Pancreas (tissue), 10 donors: ENCODE results near the gene SDHAF1. TPM values are rescaled to one million over a fixed set of nuclear protein-coding genes. Genes with fewer than 3 reads are reported as not detected.
A peak's percentile ranks its signal among the peaks of the same experiment; 100 is the strongest.

Experiments used
- ATAC-seq, 4 donors: fragments of 200-7000 bp; cut with Tn5 transposase; one replicate each; pipeline versions ENCODE4 v1.8.0 to v1.9.1; 2020; ENCODE audit warnings: mild to moderate bottlenecking in 4 of 4, moderate library complexity in 4 of 4
- DNase-seq, 6 donors: peaks; one replicate each; pipeline ENCODE4 v3.0.0-alpha.2; 2020
- FAIRE-seq: peaks from 2 replicates; lab custom pipeline; 2012; peaks lifted over from hg19 to GRCh38; lab: Jason Lieb, UNC
- H3K27ac ChIP-seq, 4 donors: fragments of 200-600 bp; sonication (generic); 1 replicate in 3 of 4; 2 replicates in 1 of 4; pipeline versions ENCODE4 v1.5.0 to v1.8.0; 2020
- H3K27me3 ChIP-seq, 4 donors: fragments of 200-600 bp; one replicate each; pipeline ENCODE4 v1.8.0; 2021
- H3K36me3 ChIP-seq, 3 donors: fragments of 200-600 bp; sonication (generic) in 1 of 3; one replicate each; pipeline versions ENCODE4 v1.5.0 to v1.8.0; 2020 to 2021
- H3K4me1 ChIP-seq, 3 donors: fragments of 200-600 bp; one replicate each; pipeline ENCODE4 v1.8.0; 2021
- H3K4me3 ChIP-seq, 4 donors: fragments of 200-600 bp; sonication (generic) in 2 of 4; one replicate each; pipeline versions ENCODE4 v1.5.0 to v1.8.0; 2020 to 2021
- H3K9me3 ChIP-seq, 4 donors: fragments of 200-600 bp; one replicate each; pipeline ENCODE4 v1.8.0; 2021
- WGBS, 2 donors: extraction: QIAGEN DNeasy Blood & Tissue Kit; methylation state at CpG; one replicate each; pipeline ENCODE4 v1.1.7; 2013; 5-methylcytosine and 5-hydroxymethylcytosine counted together
- intact Hi-C, 3 donors: fragments of 100-400 bp; cut with DNase I; formaldehyde crosslinking; loops; one replicate each; pipeline versions ENCODE4 v1.11.1 to v1.14.2; 2022
- polyA plus RNA-seq, 2 donors: library from polyadenylated mRNA; stranded (reverse); fragments of 200-250 nt; gene quantifications; one replicate each; pipeline ENCODE4 v1.2.3, GENCODE V29; 2013
- total RNA-seq, 6 donors: library from RNA; stranded (reverse); fragmentation: NEBNext Ultra II Directional in 4 of 6; extraction: Animal tissue kit (Norgen Biotek cat#: 25700) in 4 of 6; gene quantifications; one replicate each; pipeline versions ENCODE4 v1.2.1 to v1.2.4, GENCODE V29; 2021 to 2023
- TF ChIP-seq, protein P1 (sequence below), 4 donors: fragments of 200-600 bp; sonication (generic) in 3 of 4; IDR thresholded peaks; one replicate each; pipeline versions ENCODE4 v1.5.0 to v1.8.0; 2021; ENCODE audit warnings: antibody characterized with exemption in 4 of 4
- donor health status: healthy with polysubstance abuse.
- donor health status: DM: no; HTN: no; CAD: no; lungs with moderate emphysema.
- donor health status: DM: no; HTN: no; CAD: no.
- donor health status: control.
- donor health status: control.
- donor health status: Bipolar disorder and iron deficiency.
- donor health status: DM: yes; HTN: yes; CAD: no.
- donor health status: DM: no; HTN: no; CAD: no.
- donor health status: DM: no; HTN: no; CAD: no.
- donor health status: DM: yes; HTN: yes; CAD: no.

SDHAF1 gene
- total and polyA plus RNA-seq, 8 donors: 8.7 to 21.0 (median 11.7) TPM

DNA sequence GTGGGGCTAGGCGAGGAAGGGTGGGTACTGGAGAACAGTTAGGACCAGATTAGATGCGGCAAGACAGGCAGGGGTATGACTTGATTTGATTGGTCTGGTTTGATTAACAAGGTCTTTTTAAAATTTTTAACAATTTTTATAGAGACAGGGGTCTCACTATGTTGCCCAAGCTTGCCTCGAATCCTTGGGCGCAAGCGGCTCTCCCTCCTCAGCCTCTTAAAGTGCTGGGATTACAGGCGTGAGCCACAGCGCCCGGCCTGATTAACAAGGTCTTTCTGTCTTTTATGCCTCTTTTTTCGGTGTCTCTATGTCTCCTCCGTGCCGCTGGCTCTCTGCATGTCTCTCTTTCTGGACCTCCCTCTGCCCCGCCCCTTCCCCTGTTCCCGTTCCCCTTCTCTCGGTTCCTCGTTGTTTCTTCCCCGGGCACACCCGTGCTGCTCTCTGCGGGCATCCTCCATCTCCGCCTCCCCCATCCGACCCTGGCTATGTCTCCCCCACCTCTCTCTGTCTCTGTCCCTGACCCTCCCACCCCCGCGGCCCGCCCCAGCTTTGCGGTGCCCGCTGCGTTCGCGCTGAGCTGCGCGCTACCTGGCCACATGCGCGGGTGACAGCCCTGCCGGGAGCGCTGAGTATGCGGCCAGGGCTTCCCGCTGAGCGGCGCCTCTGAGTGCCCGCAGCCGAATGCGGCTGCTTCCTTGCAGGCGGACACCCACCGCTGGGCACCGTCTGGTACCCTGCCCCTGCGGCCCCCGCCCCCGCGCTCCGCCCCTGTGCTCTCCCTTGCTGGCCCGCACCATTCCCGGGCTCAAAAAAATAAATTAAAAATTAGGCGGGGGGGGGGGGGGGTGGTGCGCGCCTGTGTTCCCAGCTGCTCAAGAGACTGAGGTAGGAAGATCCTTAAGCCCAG lies 8.1 kb upstream of the SDHAF1 start:
- Histone ChIP-seq H3K36me3 (no peaks in the 10 kb centered on the region), H3K27me3 (peaks cover 0 to 3% (median 0%) of the 10 kb centered on the region in 4 donors), H3K27ac (no peak overlapping the region), H3K9me3 (no peaks in the 10 kb centered on the region), H3K4me3 (peak overlapping the region in 2 of 4 donors; percentile 16 to 42), H3K4me1 (no peaks in the 10 kb centered on the region)
- WGBS, 2 donors: 8 to 10% methylated on average over 53 to 54 of the region's 54 CpGs
- peak; percentile 67 to 86 (median 80) for ATAC-seq
- no peak for FAIRE-seq
- DNase-seq: peak in 1 of 6 donors; percentile 77
- intact Hi-C loops: no loop called here
- TF ChIP-seq, protein P1, sequence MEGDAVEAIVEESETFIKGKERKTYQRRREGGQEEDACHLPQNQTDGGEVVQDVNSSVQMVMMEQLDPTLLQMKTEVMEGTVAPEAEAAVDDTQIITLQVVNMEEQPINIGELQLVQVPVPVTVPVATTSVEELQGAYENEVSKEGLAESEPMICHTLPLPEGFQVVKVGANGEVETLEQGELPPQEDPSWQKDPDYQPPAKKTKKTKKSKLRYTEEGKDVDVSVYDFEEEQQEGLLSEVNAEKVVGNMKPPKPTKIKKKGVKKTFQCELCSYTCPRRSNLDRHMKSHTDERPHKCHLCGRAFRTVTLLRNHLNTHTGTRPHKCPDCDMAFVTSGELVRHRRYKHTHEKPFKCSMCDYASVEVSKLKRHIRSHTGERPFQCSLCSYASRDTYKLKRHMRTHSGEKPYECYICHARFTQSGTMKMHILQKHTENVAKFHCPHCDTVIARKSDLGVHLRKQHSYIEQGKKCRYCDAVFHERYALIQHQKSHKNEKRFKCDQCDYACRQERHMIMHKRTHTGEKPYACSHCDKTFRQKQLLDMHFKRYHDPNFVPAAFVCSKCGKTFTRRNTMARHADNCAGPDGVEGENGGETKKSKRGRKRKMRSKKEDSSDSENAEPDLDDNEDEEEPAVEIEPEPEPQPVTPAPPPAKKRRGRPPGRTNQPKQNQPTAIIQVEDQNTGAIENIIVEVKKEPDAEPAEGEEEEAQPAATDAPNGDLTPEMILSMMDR (IDR thresholded peaks at IDR 0.05): no peak

DNA sequence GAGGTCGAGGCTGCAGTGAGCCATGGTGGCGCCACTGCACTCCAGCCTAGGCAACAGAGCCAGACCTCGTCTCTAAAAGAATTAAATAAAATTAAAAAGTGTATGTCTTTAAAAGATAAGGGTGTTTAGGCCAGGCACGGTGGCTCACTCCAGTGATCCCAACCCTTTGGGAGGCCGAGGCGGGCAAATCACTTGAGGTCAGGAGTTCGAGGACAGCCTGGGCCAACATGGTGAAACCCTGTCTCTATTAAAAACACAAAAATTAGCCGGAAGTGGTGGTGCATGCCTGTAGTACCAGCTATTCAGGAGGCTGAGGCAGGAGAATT lies 7.5 kb upstream of the SDHAF1 start:
- Histone ChIP-seq H3K4me3 (peak overlapping the region in 2 of 4 donors; percentile 16 to 42), H3K27ac (no peak overlapping the region), H3K4me1 (no peaks in the 10 kb centered on the region), H3K36me3 (no peaks in the 10 kb centered on the region), H3K27me3 (peaks cover 0 to 3% (median 0%) of the 10 kb centered on the region in 4 donors), H3K9me3 (no peaks in the 10 kb centered on the region)
- intact Hi-C loops: no loop called here
- ATAC-seq (no peak), DNase-seq (no peak), FAIRE-seq (no peak)
- TF ChIP-seq, protein P1 (IDR thresholded peaks at IDR 0.05): no peak
- WGBS, 2 donors: 25 to 30% methylated on average over 8 of the region's 8 CpGs

DNA sequence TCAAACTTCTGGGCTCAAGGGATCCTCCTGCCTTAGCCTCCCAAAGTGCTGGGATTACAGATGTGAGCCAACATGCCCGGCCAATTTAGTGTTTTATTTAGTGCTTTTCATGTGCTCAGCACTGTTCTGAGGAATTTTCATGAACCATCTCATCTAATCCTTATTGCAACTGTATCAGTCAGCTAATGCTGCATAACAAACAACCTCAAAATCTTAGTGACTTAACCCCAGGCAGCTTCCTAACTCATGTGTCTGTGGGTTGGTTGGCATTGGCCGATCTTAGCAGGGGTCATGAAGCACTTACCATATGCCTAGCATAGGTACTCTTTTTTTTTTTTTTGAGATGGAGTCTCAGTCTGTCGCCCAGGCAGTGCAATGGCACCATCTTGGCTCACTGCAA lies 6.2 kb upstream of the SDHAF1 start:
- ATAC-seq: no peak
- 85% methylated on average over 3 of the region's 3 CpGs for WGBS, 2 donors
- FAIRE-seq: no peak
- H3K27ac ChIP-seq: no peak overlapping the region
- TF ChIP-seq, protein P1 (IDR thresholded peaks at IDR 0.05): no peak
- H3K4me1 ChIP-seq: no peaks in the 10 kb centered on the region
- H3K4me3 ChIP-seq: no peak overlapping the region
- H3K36me3 ChIP-seq: no peaks in the 10 kb centered on the region
- intact Hi-C loops: no loop called here
- no peak for DNase-seq
- peaks cover 0 to 3% (median 0%) of the 10 kb centered on the region in 4 donors for H3K27me3 ChIP-seq
- no peaks in the 10 kb centered on the region for H3K9me3 ChIP-seq

DNA sequence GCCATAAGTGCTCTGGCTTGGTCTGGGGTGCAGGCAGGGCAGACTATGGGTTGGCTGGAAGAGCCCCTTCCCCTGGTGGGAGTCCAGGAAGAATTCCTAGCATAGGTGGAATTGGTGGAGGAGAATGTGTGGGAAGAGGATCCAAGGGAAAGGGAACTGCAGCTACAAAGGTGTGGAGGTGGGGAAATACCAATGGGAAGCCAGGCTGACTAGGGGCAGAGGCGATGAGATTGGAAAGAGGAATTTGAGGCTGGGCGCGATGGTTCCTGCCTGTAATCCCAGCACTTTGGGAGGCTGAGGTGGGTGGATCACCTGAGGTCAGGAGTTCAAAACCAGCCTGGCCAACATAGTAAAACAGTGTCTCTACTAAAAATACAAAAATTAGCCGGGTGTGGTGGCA lies 4.8 kb upstream of the SDHAF1 start:
- Histone ChIP-seq H3K27me3 (peaks cover 0 to 3% (median 0%) of the 10 kb centered on the region in 4 donors), H3K4me3 (no peak overlapping the region), H3K36me3 (no peaks in the 10 kb centered on the region), H3K27ac (no peak overlapping the region), H3K4me1 (no peaks in the 10 kb centered on the region), H3K9me3 (no peaks in the 10 kb centered on the region)
- intact Hi-C loops: no loop called here
- FAIRE-seq (no peak), ATAC-seq (no peak), DNase-seq (no peak)
- TF ChIP-seq, protein P1 (IDR thresholded peaks at IDR 0.05): no peak
- WGBS, 2 donors: 85 to 92% methylated on average over 4 of the region's 4 CpGs
